GM18520 (cell line): ENCODE results near the gene NUP160.
"Not testable (repeated sequence)": the region's sequence is repeated elsewhere in the genome, so short reads cannot be mapped to it uniquely, and the experiment has no call there.

Experiments used
- ATAC-seq: cut with Tn5 transposase; IDR thresholded peaks from one replicate; pipeline ENCODE4 v1.9.1; 2021; ENCODE audit not compliant: unreplicated experiment

NUP160 gene

DNA sequence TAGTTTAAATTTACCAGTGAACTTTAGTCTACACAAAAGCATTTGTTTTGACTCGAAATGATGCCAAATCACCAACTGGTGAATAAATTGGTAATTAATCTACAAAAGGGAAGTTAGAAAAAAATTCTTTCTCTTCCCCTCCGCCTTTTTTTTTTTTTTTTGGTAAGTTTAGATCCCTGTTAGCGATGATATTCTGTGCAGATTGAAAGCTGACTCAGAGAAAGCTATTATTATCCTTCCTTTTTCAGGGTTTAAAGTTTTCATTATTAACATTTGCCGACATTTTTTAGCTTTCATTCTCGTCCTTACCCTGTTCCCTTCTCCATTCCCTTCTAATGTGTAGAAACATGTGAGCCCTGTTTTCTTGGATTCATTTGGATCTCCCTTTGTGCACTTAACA, 16.8 kb upstream of the NUP160 start:
- no peak for ATAC-seq

DNA sequence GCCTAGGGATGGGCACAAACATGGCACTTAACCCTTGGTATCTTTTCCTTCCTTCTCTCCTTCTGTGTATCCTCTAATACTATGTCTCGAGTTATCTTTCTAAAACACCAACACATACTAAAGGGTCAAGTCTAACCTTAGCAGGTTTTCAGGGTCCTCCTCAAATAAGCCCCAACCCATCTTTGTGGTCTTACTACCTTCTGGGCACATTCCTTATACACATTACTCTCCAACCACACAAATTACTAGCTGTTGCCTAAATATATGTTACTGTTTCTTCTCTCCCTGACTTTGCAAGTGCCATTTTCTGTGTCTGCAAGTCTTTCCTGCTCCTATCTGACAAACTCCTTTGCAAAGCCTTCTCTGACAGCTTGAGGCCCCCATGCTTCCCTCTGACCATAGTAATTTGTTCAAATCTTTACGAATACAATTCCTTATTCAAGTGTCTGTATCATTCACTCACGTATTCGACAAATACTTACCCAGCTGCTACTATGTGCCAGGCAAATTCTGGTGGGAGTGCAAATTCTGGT, 15.8 kb upstream of the NUP160 start:
- no peak for ATAC-seq

DNA sequence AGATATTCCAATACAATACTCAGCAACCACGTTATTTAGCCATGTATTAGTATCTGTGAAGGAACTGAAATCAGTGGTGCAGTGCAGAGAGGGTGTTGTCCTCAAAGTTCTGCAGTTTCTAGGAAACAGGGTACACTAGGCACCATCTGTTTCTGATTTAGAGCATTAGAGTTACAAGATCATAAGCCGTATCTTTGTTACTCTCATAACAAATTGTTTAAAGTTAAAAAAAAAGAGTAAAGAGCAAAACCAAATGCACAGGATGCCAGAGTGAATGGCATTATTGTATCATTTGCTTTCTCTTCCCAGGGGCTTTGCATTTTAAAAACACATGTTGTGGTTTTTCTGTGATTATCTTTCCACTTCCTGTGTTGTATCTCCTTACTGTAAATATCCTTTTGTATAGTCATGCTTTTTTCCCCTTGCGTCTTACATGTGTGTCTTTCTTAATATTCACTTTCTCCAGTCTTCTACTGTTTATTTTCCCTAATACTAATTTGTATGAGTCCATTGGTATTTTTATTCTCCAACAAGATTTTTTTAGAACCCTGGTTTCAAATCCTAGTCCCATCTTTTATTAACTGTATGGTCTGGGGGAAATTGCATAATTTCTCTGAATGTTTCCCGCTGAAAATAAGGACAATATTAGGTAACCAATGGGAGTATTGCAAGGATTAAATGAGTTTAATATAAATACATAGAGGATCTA, 15.2 kb upstream of the NUP160 start:
- ATAC-seq: peak; percentile 47

DNA sequence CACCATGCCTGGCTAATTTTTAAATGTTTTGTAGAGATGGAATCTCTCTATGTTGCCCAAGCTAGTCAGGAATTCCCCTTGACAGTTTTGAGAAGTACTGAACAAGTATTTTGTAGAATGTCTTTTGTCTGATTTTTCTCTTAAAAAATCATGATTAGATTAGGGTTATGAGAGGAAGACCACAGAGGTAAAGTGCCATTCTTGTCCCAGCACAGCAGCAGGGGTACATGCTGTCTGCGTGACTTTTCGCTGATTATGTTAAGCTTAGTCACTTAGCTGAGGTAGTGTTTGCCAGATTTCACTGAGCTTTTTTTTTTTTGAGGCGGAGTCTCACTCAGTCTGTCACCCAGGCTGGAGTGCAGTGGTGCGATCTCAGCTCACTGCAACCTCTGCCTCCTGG, 13.6 kb upstream of the NUP160 start:
- ATAC-seq: no peak

DNA sequence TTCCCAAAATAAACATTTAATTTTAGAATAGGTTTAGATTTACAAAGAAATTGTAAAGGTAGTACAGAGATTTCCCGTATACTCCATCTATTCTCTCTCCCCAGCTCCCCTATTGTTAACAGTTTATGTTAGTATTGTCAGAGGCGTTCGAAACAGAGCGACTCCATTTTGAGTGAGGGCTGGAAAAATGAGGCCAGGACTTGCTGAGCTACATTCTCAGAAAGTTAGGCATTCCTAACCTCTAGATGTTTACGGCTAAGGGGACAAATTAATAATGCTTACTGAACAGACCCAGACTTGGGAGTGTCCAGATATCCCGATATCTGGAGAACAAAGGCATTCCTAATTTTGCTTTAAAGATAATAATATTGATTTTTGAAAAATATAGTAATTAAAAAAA, 12.4 kb upstream of the NUP160 start:
- no peak for ATAC-seq

DNA sequence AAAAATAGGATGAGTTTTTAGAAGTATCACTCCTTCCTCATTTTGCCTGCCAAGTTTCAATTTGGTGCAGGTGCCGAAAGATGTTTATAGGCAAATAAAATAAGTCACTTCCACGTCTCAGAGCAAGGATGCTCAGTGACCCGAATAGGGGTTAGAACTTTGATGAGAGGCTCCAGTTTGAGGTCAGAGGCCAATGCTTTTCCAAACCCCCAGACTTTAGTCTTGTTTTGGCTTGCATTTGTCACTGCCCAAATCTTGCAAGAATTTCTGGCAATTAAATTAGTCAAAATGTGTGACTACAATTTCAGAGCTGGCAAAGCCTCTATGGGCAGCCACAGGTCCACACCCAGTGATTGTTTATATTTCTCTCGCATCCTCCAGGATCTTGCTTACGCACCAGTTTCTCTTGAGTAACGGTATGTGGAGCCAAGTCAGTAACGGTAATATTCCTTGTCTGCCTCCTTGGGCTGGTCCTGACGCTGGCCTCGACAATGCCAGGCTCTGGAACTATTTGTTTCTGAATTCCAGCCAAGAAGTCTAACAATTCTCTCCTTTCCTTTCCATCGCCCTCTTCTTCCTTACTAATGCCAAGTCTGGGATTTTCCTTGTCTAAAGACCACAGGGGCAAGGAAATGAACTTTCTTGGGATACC, 9.9 kb upstream of the NUP160 start:
- ATAC-seq: no peak

DNA sequence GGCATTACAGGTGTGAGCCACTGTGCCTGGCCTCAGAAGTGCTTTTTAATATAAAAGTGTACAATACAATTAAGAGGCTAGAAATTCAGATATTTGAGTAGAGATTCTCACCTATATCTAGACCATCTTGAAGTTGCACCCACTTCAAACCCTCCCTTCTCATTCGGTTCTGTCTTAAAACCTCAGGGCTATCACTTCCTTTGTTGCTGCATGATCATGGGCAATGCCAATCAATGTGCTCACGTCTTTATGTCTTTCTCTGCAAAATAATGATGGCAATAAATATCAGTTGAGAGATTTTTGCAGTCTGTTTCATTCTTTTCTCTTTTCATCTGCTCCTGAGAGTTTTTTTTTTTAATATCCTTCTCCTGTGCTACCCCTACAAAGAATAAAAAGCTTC, 9.3 kb upstream of the NUP160 start:
- no peak for ATAC-seq

DNA sequence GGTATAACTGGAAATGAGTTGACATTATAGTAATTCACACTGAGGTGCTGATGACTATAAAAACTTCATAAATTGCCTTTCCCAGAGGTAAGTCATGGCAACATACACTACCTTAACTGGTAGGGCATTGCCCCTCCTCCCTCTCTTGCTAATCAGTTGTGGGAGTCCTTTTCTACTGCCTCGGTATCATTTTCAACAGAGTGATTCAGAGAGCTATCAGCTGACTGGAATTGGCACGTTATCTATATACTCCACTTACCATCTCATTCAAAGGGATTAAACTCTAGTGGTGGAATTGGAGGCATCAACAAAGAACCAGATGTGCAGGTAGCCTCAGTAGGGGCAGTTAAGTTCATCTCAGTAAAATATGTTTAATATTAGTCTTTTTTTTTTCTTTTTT, 8.0 kb upstream of the NUP160 start:
- no peak for ATAC-seq

DNA sequence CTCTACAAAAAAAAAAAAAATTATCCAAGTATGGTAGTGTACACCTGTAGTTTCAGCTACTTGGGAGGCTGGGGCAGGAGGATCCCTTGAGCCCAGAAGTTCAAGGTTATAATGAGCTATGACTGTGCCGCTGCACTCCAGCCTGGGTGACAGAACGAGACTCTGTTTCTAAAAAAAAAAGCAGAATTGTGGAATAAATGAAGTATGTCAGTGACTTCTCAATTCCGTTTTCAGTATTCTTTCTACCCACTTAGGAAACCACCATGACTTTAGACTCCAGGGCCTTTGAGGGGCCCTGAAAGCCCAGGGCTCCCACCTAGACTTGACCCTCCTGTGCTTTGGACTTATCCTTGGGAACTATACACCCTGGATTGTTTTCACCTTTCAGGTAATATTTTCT, 6.5 kb upstream of the NUP160 start:
- no peak for ATAC-seq

DNA sequence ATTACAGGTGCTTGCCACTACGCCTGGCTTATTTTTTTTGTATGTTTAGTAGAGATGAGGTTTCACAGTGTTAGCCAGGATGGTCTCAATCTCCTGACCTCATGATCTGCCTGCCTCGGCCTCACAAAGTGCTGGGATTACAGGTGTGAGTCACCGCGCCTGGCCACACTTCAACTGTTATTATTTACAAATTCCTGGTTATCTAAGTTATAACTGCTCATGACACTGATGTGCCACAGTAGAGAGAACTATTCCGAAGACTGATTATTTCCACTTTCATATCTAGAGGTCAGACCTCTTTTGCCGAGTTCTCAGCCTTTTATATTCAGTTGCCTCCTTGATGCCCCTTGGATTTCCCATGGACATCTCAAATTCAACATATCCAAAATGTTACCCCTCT, 3.9 kb upstream of the NUP160 start:
- no peak for ATAC-seq

DNA sequence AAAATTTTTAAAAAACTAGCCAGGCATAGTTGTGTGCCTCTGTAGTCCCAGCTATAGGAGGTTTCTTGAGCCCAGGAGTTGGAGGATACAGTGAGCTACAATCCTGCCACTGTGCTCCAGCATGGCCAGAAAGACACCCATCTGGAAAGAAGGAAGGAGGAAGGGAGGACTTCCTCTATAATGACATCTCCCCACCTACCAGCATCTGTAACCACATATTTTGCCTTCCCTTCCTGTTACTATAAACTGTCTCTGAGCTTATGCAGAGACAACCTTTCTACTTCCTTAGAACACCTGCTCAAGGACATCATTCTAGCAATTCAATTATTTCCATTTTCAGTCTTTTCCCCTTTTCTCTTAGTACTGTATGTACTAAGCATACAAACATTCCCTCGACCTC, 2.2 kb upstream of the NUP160 start:
- peak; percentile 49 for ATAC-seq

DNA sequence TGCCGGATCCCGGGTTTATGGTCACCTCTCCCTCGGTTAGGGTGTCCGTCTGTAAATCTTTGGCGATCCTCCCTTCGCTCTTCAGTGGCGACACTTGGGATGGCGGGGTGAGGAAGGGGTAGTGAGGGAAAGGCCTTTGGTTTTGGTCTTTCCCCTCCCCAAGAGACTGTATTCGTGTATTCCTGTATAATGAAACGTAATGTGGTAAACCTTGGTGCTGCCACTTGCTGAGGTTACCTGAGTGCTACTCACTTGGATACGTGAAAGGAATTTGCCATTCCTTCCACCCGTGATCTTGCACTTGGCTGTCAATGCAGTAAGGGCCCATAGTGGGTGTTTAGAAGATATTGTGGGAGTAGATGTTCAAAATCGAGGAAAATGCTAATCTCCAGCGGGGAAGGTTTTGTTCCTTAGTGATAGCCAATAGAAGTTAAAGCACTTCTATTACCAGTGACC, 578 bp upstream of the NUP160 start:
- ATAC-seq: no peak

DNA sequence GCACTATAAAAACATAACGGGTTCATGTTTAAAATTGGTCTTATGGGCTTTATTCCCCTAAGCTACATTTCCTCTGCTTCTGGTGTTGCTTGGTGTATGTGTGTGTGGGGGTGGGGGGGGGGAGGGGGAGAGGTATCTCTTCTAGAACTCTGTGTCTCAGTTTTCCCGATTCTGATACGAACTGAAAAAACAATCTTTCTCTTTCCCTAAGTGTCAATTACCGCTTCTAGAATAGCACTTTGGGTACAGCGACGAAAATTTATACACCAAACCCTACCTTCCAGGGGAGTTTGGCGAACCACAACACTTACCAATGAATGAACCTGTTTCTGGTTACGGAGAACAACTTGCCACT, 636 bp downstream of the NUP160 start:
- no peak for ATAC-seq

DNA sequence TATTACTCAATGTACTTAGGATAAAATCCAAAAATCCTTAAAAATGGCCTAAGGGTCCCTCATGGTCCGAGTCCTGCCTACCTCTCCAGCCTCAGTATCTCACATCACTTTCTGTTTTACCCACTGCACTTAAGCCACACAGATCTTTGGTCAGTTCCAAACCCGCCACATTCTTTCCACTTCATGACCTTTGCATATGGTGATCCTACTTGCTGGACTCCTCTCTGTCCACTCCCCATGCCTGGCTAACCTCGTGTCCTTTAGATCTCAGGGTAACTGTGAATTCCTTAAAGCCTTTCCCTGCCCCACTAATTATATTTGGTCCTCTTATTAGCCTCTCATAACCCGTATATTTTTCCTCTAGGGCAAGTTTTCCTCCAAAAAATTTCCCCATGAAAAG, 1.2 kb downstream of the NUP160 start:
- no peak for ATAC-seq

DNA sequence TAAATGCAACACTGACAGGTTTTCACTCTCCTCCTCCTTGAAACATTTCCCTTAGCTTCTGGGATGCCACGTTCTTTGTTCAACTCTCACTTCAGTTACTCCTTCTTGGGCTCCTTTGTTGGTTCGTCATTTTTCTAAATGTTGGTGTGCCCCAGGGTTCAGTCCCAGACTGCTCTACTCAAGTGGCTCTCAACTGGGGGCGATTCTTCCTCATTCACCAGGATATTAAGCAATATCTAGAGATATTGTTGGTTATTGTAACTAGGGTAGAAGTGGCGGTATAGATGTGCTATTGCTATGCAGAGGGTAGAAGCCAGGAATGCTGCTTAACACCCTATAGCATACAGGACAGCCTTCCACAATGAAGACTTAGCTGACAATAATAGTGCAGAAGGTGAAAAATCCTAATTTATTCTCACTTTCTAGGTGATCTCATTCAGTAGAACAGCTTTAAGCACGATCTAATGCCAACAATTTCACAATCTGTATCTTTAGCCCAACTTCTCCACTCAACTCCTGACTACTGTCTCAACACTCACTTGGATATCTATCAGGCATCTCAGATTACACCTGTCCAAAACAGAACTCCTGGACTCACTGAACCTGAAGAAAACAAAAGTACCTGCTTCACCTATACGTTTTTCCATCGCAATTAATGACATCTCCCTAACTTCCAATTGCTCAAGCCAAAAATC, 4.6 kb downstream of the NUP160 start:
- no peak for ATAC-seq

DNA sequence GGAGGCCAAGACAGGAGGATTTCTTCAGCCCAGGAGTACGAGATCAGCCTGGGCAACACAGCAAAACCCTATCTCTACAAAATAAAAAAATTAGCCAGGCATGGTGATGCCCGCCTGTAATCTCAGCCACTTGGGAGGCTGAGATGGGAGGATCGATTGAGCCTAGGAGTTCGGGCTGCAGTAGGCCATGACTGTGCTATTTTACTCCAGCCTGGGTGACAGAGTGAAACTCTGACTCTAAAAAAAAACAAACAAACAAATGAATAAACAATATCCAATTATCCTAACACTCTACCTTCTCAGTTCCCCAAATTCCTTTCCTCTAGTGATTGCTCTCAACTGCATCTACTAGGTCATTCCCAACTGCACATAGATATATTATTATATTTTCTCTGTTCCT, 5.4 kb downstream of the NUP160 start:
- no peak for ATAC-seq

DNA sequence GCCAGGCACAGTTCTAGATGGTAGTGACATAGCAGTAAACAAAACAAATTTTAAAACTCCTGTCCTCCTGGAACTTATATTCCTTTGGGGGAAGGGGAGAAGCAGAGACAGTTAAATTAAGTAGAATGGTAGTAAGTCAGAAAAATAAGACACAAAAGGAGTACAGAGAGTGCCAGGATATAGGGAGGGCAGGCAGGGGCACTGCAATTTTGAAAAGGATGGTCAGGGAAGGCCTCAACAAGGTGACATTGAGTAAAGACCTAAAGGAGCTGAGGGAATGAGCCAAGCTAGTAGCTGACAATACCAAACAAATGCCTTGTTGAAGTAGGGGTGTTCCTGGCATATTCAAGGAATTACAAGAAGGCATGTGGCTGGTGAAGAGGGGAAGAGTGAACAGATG, 10.2 kb downstream of the NUP160 start:
- ATAC-seq: no peak

DNA sequence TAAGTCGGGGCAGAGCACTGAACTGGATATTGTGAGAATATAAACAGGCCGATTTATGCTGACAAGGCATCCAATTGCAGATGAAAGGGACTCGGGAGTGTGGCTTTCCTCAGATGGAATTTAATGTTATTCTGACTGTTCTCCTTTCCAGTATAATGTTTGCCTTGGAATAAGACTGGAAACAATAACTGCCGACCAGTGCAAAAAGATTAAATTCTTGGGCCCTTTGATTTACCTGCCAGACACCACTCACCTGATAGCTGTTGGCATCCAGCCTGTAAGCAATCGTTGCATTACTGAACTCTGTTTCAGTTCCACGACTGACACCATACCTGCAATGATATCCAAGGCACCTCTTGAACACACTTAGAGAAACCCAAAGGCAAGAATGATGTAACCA, 10.9 kb downstream of the NUP160 start:
- no peak for ATAC-seq

DNA sequence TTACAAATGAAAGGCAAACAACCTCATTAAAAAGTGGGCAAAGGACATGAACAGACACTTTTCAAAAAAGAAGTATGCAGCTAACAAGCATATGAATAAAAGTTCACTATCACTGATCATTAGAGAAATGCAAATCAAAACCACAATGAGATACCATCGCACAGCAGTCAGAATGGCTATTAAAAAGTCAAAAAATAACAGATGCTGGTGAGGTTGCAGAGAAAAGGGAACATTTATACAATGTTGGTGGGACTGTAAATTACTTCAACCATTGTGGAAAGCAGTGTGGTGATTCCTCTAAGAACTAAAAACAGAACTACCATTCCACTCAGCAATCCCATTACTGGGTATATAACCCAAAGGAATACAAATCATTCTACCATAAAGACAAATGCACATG, 18.1 kb downstream of the NUP160 start:
- not testable (repeated sequence) for ATAC-seq

DNA sequence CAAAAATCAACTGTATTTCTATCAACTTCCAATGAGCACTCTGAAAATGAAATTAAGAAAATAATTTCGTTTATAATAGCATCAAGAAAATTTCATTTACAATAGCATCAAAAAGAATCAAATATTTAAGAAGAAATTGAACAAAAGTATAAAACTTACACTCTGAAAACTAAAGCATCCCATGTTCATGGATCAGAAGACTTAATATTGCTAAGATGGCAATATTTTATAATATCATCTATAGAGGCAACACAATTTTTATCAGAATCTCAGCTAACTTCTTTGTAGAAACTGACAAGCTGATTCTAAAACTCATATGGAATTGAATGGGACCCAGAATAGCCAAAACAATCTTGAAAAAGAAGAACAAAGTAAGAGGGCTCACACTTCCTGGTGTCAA, 19.9 kb downstream of the NUP160 start:
- ATAC-seq: no peak

DNA sequence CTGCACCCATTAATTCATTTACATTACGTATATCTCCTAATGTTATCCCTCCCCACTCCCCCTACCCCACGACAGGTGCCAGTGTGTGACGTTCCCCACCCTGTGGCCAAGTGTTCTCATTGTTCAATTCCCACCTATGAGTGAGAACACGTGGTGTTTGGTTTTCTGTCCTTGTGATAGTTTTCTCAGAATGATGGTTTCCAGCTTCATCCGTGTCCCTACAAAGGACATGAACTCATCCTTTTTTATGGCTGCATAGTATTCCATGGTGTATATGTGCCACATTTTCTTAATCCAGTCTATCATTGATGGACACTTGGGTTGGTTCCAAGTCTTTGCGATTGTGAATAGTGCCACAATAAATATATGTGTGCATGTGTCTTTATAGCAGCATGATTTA, 25.5 kb downstream of the NUP160 start:
- not testable (repeated sequence) for ATAC-seq

DNA sequence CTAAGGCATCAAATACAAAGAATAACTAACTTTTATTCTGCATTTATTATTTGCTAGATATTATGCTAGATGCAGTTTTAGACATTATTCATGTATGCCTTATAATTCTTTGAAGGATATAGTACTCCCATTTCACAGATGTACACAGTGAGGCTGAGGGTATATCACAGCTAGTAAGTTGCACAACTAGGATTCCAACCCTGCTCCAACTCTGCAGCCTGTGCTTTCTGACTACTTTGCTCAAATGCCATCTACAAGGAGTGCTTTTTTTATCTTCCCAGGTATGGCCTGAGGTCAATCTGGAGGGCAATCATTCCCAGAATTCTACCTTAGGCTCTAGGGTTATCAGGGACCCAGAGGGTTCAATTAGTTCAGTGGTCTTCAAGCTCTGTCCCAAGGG, 28.4 kb downstream of the NUP160 start:
- ATAC-seq: no peak
